GM19035 (cell line): ENCODE data around the gene FLACC1.

Experiments
- ATAC-seq: cut with Tn5 transposase; IDR thresholded peaks from one replicate; pipeline ENCODE4 v1.9.1; 2021; ENCODE audit not compliant: unreplicated experiment

Gene FLACC1

DNA sequence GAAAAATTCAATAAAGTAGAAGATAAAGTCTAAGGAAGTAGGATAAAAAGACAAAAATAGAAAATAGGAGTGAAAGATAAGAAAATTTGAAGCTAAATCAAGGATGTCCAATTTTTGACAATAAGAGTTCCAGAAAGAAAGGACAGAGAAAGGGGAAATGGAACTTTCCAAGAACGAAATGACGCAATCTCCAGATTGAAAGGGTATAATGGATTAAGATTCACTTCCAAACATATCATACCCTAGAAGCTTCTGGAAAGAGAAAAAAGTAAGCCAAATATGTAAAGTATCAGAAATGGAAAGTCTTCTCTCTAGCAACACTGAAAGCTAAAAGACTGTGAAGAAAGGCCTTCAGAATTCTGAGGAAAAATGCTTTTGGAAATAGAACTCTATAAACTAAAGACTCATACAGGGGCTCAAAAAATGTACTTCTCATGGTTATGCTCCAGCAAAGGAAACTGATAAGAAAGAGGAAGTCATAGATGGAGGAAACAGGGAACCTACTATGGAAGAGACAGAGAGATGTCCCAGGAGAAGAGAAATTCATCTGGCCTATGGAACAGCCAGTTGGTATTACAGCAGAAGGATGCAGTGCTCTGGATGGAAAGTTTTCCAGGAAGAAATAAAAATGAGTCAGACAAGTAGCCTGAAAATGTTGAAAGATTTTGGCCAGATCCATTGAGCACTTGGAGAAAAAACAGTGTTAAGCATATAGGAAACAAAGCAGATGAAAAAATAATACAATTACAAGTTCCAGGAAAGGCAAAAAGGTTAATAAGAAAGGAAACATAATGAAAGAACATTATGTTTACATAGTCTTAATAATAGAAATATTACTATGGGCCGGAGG, 76.7 kb downstream of the FLACC1 start:
- ATAC-seq: no peak

DNA sequence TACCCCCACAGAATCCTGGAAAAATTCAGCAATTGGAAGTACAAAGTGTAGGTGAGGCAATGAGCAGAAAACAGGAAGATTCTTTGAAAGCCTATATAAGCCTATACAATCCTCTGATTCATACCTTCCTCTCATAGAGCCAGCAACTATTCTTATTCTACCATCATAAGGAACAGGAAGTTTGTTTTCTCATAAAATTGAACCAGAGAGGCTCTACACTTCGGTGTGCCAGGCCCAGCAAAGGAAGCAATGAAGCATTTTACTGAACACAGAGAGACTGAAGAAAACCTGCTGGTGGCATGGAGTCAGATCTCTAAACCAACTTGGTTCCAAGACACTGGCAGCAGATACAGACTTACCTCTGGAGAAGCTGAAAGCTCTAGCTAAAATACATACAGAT, 78.1 kb downstream of the FLACC1 start:
- ATAC-seq: no peak

- ATAC-seq: no peak
Measured at GRCh38 chr2:201276511-201276910, 80.6 kb downstream of the FLACC1 start.

DNA sequence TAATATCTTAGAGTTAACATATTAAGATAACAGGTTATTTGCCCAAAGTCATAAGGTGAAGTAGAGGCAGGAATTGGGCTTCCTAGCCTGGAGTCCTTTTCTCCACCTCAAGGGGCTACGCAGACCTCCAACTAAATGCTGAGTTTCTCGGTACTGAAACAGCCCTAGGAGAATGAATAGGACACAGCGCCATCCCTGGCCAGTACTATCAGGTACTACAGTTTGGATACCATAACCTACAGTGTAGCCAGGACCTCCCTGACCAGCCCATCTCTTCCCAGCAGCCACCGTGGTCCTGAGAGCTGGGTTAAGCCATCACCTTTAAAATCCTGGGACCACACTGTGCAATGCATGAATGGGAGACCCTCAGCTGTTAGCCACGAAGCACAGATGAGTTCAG, 81.2 kb downstream of the FLACC1 start:
- no peak for ATAC-seq

DNA sequence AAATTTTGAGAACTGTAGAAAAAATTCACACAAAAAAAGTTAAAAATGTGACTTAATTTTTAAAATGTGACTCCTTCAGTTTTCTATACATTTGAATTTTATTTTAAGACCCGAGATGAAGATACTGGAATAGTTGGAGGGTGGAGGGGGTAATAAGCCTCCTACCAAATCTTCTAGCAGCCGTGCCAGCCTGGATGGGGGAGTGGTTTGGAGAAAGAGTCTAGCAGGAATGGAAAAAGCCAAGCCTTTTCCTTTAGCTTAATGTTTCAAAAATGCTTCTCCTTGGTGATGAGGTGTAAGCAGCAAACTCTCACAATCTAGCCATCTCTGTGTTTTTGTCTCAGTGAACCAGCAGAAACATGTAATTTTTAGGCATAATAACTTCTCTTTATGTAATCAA, 82.1 kb downstream of the FLACC1 start:
- no peak for ATAC-seq

GRCh38 chr2:201273330-201273983, 83.7 kb downstream of the FLACC1 start:
- ATAC-seq: no peak

GRCh38 chr2:201271917-201272316, 85.2 kb downstream of the FLACC1 start:
- no peak for ATAC-seq

- ATAC-seq: no peak
Measured at GRCh38 chr2:201270293-201271001, 86.7 kb downstream of the FLACC1 start.

DNA sequence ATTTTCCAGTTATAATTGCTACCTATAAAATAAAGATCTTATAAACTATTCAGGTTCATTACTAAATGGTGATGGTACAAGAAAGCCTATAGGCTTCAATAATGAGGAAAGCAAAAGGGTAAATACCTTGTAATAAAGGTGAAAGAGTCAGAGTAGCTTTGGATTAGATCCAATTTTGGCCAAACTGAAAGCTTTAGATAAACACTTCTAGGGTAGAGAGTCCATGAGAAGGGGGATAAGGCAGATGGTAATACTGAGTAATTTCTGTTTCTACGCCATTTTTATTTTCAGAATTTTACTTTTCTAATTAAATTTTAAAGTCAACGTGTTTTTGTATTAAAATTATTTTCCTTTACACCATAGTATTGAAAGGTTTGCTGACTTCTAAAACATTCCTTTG, 87.4 kb downstream of the FLACC1 start:
- ATAC-seq: no peak

- ATAC-seq: no peak
Measured at GRCh38 chr2:201267278-201268030, 89.7 kb downstream of the FLACC1 start.

- ATAC-seq: no peak
Measured at GRCh38 chr2:201266629-201267028, 90.5 kb downstream of the FLACC1 start.

DNA sequence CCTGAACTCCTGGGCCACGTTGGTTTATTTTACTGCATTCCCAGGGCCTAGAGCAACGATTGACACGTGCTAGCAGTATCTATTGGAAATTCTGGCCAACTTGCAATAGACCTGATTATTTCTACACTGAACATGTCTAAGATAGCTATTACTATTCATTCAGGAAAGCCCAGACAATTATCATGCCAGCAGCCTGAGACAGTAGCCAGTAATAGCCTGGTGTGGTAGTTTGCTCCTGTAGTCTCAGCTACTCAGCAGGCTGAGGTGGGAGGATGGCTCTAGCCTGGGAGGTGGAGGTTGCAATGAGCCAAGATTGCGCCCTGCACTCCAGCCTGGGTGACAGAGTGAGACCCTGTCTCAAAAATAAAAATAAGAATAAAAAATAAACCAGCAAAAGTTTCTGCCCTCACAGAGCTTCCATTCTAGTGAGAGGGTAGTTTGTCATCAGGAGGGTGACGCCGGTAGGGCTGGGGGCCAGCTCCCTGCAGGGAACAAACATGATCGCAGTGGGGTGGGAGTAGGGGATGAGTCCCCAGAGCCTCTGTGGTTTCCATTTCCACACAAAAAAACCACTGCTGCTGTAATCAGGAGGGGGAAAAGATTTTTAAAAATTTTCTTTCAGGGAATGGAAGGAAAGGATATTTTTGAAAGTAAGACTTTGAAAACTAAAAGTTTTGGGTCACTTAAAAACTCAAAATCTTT, 92.5 kb downstream of the FLACC1 start:
- ATAC-seq: no peak

- no peak for ATAC-seq
Measured at GRCh38 chr2:201263779-201264178, 93.4 kb downstream of the FLACC1 start.

DNA sequence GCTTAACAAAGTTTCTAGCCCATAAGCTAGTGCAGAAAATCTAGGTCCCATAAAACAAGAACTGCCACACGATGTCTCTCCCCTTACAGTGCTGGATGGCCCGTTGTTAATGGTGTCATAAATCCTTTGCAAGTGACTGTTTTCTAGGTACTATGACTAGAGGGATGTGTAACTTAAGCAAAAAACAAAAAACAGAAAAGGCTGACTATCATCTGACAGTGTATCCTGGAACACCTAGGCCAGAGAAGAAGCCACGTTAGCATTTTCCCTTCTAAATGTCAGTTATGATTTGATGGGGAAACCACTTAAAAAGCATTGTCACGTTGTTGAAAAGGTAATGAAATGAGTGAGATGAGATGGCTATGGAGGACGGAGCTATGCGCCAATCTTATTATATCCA, 94.4 kb downstream of the FLACC1 start:
- no peak for ATAC-seq

DNA sequence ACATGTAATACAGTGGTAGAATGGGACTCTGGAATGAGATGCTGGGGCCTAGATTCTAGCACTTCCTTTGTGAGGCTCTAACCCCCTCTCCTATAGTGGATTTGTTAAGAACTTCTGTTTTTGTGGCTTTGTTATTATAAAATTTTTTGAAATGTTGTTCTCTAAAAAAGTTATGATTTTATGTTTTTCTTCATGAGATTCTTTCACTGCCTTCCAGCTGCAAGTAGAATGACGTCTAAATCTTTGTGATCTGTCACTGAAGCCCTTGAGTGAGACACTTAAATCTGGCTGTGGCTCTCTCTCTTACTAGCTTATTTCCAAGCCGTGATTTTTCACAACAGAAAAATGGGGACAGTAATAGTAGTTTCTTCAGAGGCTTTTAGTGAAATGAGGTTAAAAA, 95.2 kb downstream of the FLACC1 start:
- ATAC-seq: no peak

DNA sequence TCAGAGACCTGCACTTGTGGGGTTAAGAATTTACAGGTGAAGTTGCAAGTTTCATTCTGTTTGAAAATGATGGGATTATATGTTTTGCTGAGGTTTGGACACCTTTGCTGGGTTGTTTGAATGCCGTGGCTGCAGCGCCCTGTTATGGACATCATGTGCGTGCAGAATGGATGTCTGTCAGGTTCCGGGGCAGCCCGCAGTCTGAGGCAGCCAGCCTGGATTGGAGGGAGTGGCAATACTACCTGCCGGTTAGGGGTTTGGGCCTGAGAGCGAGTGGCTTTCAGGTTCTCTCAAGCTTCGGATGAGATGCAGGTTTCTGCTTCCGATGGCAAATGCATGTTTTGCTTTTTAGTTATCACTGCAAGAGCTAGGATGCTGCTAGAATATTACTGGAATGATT, 95.7 kb downstream of the FLACC1 start:
- ATAC-seq: no peak

DNA sequence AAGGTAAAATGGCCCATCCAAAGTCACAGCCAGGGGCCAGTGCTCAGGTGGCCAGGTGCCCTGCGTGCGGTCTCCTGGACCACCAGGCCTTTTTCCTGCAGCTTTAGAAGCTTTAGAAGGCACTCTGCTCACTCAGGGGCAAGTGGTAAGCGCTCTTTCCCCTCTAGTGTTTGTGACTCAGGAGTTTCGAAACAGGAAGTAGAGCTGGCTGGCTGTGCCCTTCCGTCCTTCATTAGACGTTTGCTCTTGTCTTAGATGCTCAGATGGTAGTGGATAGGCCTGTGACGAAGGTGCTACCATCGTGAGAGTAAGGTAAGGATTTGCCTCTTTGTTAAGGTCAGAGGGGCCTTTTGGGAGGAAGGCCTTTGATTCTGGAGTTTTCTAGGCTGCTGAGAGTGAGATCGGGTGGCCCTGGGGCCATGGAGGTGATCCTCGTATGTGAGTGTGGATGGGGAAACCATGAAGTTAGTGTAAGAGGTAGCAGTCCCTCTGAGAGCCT, 96.8 kb downstream of the FLACC1 start, which contains the start of gene CASP8:
Gene CASP8 (plus strand): TSS at position 235 of the 499 bp plus-strand sequence. CDS start 5,951 bp downstream, outside the sequence.
- no peak for ATAC-seq

- peak; percentile 11 for ATAC-seq
Measured at GRCh38 chr2:201258666-201259615, 98.2 kb downstream of the FLACC1 start.
